Spleen (tissue), 7 donors: ENCODE results near the gene PACRG.

ENCODE experiments used
- CTCF ChIP-seq, 11 experiments: fragments of 200-600 bp in 7 of 11; fragments of 450-650 bp in 4 of 11; sonication (generic) in 4 of 11; IDR thresholded peaks in 8 of 11; conservative IDR thresholded peaks in 3 of 11; 1 replicate in 7 of 11; 2 replicates in 4 of 11; pipeline versions ENCODE4 v1.4.0 to v1.8.0; 2016 to 2021; ENCODE audit warnings: antibody characterized with exemption in 11 of 11, inconsistent platforms in 4 of 11, mild to moderate bottlenecking in 1 of 11
- POLR2A ChIP-seq, 3 donors: fragments of 450-650 bp; IDR thresholded peaks; one replicate each; pipeline ENCODE4 v1.5.1; 2017; ENCODE audit warnings: antibody characterized with exemption in 3 of 3, mild to moderate bottlenecking in 1 of 3
- POLR2AphosphoS5 ChIP-seq, 3 donors: sonication (generic); formaldehyde crosslinking; IDR thresholded peaks; one replicate each; pipeline ENCODE4 v1.5.1; 2017; ENCODE audit warnings: antibody characterized with exemption in 3 of 3
- donor health status: DM: no; HTN: no; CAD: no; lungs with moderate emphysema.
- donor health status: DM: no; HTN: no; CAD: no.
- donor health status: DM: no; HTN: no; CAD: no.

GRCh38 chr6:162898011-162898410 is 170.2 kb downstream of the PACRG start:
- no peak for TF ChIP-seq POLR2AphosphoS5 (IDR thresholded peaks at IDR 0.05)
- no peak for TF ChIP-seq CTCF (IDR thresholded peaks at IDR 0.05 in 8 of 11, conservative IDR thresholded peaks at IDR 0.05 in 3 of 11)
- no peak for TF ChIP-seq POLR2A (IDR thresholded peaks at IDR 0.05)
